Retina (tissue), 1 donor: ENCODE results near the gene HIPK3.

Source experiments
- DNase-seq: peaks from one replicate; pipeline ENCODE4 v3.0.0-alpha.2; 2016

Gene HIPK3

GRCh38 chr11:33399421-33399820, 142.2 kb downstream of the HIPK3 start:
- no peak for DNase-seq

- DNase-seq, result no peak
These were observed 144.9 kb downstream of the HIPK3 start for GRCh38 chr11:33402066-33402465.

- DNase-seq, result no peak
These were observed 146.2 kb downstream of the HIPK3 start for GRCh38 chr11:33403344-33403743.

- DNase-seq, result peak; percentile 37
These were observed 148.8 kb downstream of the HIPK3 start for GRCh38 chr11:33405834-33406602.
